ENCODE data around the gene POLR2C.

GRCh38 chr16:57444711-57445110 is 17.8 kb upstream of the POLR2C start:
- TF ChIP-seq TEAD4 (IDR thresholded peaks at IDR 0.05) = no peak
- no peak for TF ChIP-seq CEBPB (IDR thresholded peaks at IDR 0.05)
- no peak for TF ChIP-seq ZBTB7A (IDR thresholded peaks at IDR 0.05; ENCODE audit: low read depth)

All from Ishikawa (cell line).